ENCODE data around the gene CXCL3.

Gene CXCL3

GRCh38 chr4:74039315-74039763, 850 bp upstream of the CXCL3 start:
- TF ChIP-seq SIN3A (IDR thresholded peaks at IDR 0.05; ENCODE audit: borderline replicate concordance, insufficient read depth, low read length) (no peak), REST (IDR thresholded peaks at IDR 0.05; ENCODE audit: insufficient read depth in 1 of 2, low read depth in 2 of 2, low read length in 2 of 2) (no peak), POLR2AphosphoS5 (IDR thresholded peaks at IDR 0.05; ENCODE audit: low read depth, low read length) (no peak), FOXP2 (optimal IDR thresholded peaks at IDR 0.05; ENCODE audit: borderline replicate concordance, extremely low read depth, extremely low read length, insufficient read depth) (no peak)

GRCh38 chr4:74038086-74038424, 434 bp downstream of the CXCL3 start:
- TF ChIP-seq FOXP2 (optimal IDR thresholded peaks at IDR 0.05; ENCODE audit: borderline replicate concordance, extremely low read depth, extremely low read length, insufficient read depth) (no peak), SIN3A (IDR thresholded peaks at IDR 0.05; ENCODE audit: borderline replicate concordance, insufficient read depth, low read length) (no peak), REST (IDR thresholded peaks at IDR 0.05; ENCODE audit: insufficient read depth in 1 of 2, low read depth in 2 of 2, low read length in 2 of 2) (no peak), POLR2AphosphoS5 (IDR thresholded peaks at IDR 0.05; ENCODE audit: low read depth, low read length) (no peak), TAF1 (IDR thresholded peaks at IDR 0.05; ENCODE audit: borderline replicate concordance, insufficient read depth, low read length) (no peak)

- no peak for TF ChIP-seq SIN3A (IDR thresholded peaks at IDR 0.05; ENCODE audit: borderline replicate concordance, insufficient read depth, low read length)
- no peak for TF ChIP-seq POLR2AphosphoS5 (IDR thresholded peaks at IDR 0.05; ENCODE audit: low read depth, low read length)
- TF ChIP-seq REST (IDR thresholded peaks at IDR 0.05; ENCODE audit: insufficient read depth in 1 of 2, low read depth in 2 of 2, low read length in 2 of 2), result no peak
- no peak for TF ChIP-seq FOXP2 (optimal IDR thresholded peaks at IDR 0.05; ENCODE audit: borderline replicate concordance, extremely low read depth, extremely low read length, insufficient read depth)
- no peak for TF ChIP-seq TAF1 (IDR thresholded peaks at IDR 0.05; ENCODE audit: borderline replicate concordance, insufficient read depth, low read length)
Measured at GRCh38 chr4:74037076-74037955, 1.2 kb downstream of the CXCL3 start.

GRCh38 chr4:74033739-74034138, 4.8 kb downstream of the CXCL3 start:
- TF ChIP-seq TAF1 (IDR thresholded peaks at IDR 0.05; ENCODE audit: borderline replicate concordance, insufficient read depth, low read length) (no peak), FOXP2 (optimal IDR thresholded peaks at IDR 0.05; ENCODE audit: borderline replicate concordance, extremely low read depth, extremely low read length, insufficient read depth) (no peak), SIN3A (IDR thresholded peaks at IDR 0.05; ENCODE audit: borderline replicate concordance, insufficient read depth, low read length) (no peak), POLR2AphosphoS5 (IDR thresholded peaks at IDR 0.05; ENCODE audit: low read depth, low read length) (no peak), REST (IDR thresholded peaks at IDR 0.05; ENCODE audit: insufficient read depth in 1 of 2, low read depth in 2 of 2, low read length in 2 of 2) (no peak)
